Pancreas (tissue), 10 donors: ENCODE measurements around the gene MT1HL1. TPM values are rescaled to one million over a fixed set of nuclear protein-coding genes. Genes with fewer than 3 reads are reported as not detected.
A peak's percentile ranks its signal among the peaks of the same experiment; 100 is the strongest.

Experiments
- ATAC-seq, 4 donors: fragments of 200-7000 bp; cut with Tn5 transposase; one replicate each; pipeline versions ENCODE4 v1.8.0 to v1.9.1; 2020; ENCODE audit warnings: mild to moderate bottlenecking in 4 of 4, moderate library complexity in 4 of 4
- DNase-seq, 6 donors: peaks; one replicate each; pipeline ENCODE4 v3.0.0-alpha.2; 2020
- FAIRE-seq: peaks from 2 replicates; lab custom pipeline; 2012; peaks lifted over from hg19 to GRCh38; lab: Jason Lieb, UNC
- H3K27ac ChIP-seq, 4 donors: fragments of 200-600 bp; sonication (generic); 1 replicate in 3 of 4; 2 replicates in 1 of 4; pipeline versions ENCODE4 v1.5.0 to v1.8.0; 2020
- H3K27me3 ChIP-seq, 4 donors: fragments of 200-600 bp; one replicate each; pipeline ENCODE4 v1.8.0; 2021
- H3K36me3 ChIP-seq, 3 donors: fragments of 200-600 bp; sonication (generic) in 1 of 3; one replicate each; pipeline versions ENCODE4 v1.5.0 to v1.8.0; 2020 to 2021
- H3K4me1 ChIP-seq, 3 donors: fragments of 200-600 bp; one replicate each; pipeline ENCODE4 v1.8.0; 2021
- H3K4me3 ChIP-seq, 4 donors: fragments of 200-600 bp; sonication (generic) in 2 of 4; one replicate each; pipeline versions ENCODE4 v1.5.0 to v1.8.0; 2020 to 2021
- H3K9me3 ChIP-seq, 4 donors: fragments of 200-600 bp; one replicate each; pipeline ENCODE4 v1.8.0; 2021
- WGBS, 2 donors: extraction: QIAGEN DNeasy Blood & Tissue Kit; methylation state at CpG; one replicate each; pipeline ENCODE4 v1.1.7; 2013; 5-methylcytosine and 5-hydroxymethylcytosine counted together
- intact Hi-C, 3 donors: fragments of 100-400 bp; cut with DNase I; formaldehyde crosslinking; loops; one replicate each; pipeline versions ENCODE4 v1.11.1 to v1.14.2; 2022
- polyA plus RNA-seq, 2 donors: library from polyadenylated mRNA; stranded (reverse); fragments of 200-250 nt; gene quantifications; one replicate each; pipeline ENCODE4 v1.2.3, GENCODE V29; 2013
- total RNA-seq, 6 donors: library from RNA; stranded (reverse); fragmentation: NEBNext Ultra II Directional in 4 of 6; extraction: Animal tissue kit (Norgen Biotek cat#: 25700) in 4 of 6; gene quantifications; one replicate each; pipeline versions ENCODE4 v1.2.1 to v1.2.4, GENCODE V29; 2021 to 2023
- TF ChIP-seq, protein P1 (sequence below), 4 donors: fragments of 200-600 bp; sonication (generic) in 3 of 4; IDR thresholded peaks; one replicate each; pipeline versions ENCODE4 v1.5.0 to v1.8.0; 2021; ENCODE audit warnings: antibody characterized with exemption in 4 of 4
- donor health status: healthy with polysubstance abuse.
- donor health status: DM: no; HTN: no; CAD: no; lungs with moderate emphysema.
- donor health status: DM: no; HTN: no; CAD: no.
- donor health status: control.
- donor health status: control.
- donor health status: Bipolar disorder and iron deficiency.
- donor health status: DM: yes; HTN: yes; CAD: no.
- donor health status: DM: no; HTN: no; CAD: no.
- donor health status: DM: no; HTN: no; CAD: no.
- donor health status: DM: yes; HTN: yes; CAD: no.

The MT1HL1 gene
- total and polyA plus RNA-seq, 8 donors, result not detected

DNA sequence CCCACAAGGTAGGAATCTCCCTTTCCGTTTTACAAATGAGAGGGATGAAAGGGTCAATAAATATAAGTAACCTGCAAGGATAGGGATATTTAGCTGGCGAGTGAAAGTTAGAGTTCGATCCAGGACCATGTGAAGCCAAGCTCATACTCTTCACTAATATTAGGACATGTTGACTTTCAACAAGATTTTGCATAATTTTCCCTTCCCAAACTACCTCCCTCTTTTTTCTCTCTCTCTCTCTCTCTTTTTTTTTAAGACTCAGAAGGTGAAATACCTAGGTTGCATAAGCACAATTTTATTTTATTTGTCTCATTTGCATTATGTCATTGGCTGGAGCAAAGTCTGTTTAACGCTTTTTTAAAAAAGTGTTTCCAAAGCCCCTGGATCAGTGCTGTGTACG lies 8.1 kb upstream of the MT1HL1 start:
- H3K36me3 ChIP-seq, result no peaks in the 10 kb centered on the region
- ATAC-seq, result no peak
- WGBS, 2 donors, result 68 to 75% methylated on average over 5 of the region's 5 CpGs
- peaks cover 0 to 6% (median 4%) of the 10 kb centered on the region in 3 donors for H3K4me1 ChIP-seq
- peak overlapping the region; percentile 33 to 73 (median 52) for H3K27ac ChIP-seq
- intact Hi-C loops, result no loop called here
- TF ChIP-seq, protein P1, sequence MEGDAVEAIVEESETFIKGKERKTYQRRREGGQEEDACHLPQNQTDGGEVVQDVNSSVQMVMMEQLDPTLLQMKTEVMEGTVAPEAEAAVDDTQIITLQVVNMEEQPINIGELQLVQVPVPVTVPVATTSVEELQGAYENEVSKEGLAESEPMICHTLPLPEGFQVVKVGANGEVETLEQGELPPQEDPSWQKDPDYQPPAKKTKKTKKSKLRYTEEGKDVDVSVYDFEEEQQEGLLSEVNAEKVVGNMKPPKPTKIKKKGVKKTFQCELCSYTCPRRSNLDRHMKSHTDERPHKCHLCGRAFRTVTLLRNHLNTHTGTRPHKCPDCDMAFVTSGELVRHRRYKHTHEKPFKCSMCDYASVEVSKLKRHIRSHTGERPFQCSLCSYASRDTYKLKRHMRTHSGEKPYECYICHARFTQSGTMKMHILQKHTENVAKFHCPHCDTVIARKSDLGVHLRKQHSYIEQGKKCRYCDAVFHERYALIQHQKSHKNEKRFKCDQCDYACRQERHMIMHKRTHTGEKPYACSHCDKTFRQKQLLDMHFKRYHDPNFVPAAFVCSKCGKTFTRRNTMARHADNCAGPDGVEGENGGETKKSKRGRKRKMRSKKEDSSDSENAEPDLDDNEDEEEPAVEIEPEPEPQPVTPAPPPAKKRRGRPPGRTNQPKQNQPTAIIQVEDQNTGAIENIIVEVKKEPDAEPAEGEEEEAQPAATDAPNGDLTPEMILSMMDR (IDR thresholded peaks at IDR 0.05), result no peak
- no peaks in the 10 kb centered on the region for H3K27me3 ChIP-seq
- DNase-seq, result no peak
- no peaks in the 10 kb centered on the region for H3K9me3 ChIP-seq
- no peak for FAIRE-seq
- H3K4me3 ChIP-seq, result peak overlapping the region in 1 of 4 donors; percentile 11

DNA sequence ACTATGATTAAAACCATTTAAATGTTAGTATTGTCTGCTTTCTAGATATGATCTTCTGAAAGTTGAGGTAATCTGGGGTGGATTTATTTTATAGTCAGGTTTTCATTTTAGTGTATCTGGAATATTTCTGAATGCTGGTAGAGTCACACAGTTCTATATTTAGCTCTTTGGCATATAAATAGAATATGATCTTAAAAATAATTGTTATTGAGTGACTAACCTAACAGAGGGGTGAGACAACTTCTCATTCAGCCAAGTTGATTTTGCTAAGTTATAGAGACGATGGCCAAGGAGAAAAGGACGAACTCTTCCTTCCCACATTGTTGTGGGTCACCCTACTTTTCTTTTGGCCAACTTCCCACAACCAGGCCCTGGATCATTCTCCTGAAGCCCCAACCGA lies 7.2 kb upstream of the MT1HL1 start:
- 79 to 88% methylated on average over 3 of the region's 3 CpGs for WGBS, 2 donors
- Histone ChIP-seq H3K36me3 (no peaks in the 10 kb centered on the region), H3K9me3 (no peaks in the 10 kb centered on the region), H3K27ac (no peak overlapping the region), H3K4me1 (peaks cover 0 to 6% (median 4%) of the 10 kb centered on the region in 3 donors), H3K27me3 (no peaks in the 10 kb centered on the region), H3K4me3 (no peak overlapping the region)
- intact Hi-C loops, result no loop called here
- TF ChIP-seq, protein P1 (IDR thresholded peaks at IDR 0.05), result no peak
- DNase-seq (no peak), FAIRE-seq (peak; percentile 51), ATAC-seq (no peak)

DNA sequence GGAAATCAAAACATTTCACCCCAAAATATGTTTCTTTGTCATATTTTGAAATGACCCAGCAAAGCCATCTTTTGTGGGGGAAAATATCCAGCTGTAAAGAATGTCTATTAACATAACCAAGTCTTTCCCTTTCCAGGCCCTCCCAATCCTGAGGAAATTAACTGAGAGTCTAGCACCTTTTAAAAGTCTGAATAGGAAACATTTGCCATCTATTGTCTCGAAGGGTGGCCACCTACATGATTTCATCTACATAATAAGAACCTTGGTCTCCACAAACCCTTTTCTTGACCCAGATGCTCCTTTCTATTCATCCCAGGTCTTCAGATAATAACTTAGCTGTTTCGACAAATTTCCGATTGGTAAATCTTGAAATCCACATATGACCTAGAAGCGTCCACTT lies 5.4 kb upstream of the MT1HL1 start:
- TF ChIP-seq, protein P1 (IDR thresholded peaks at IDR 0.05), result no peak
- H3K27ac ChIP-seq, result no peak overlapping the region
- ATAC-seq (no peak), FAIRE-seq (no peak), DNase-seq (no peak)
- WGBS, 2 donors, result 93 to 96% methylated on average over 4 of the region's 4 CpGs
- H3K9me3 ChIP-seq, result no peaks in the 10 kb centered on the region
- intact Hi-C loops, result no loop called here
- no peak overlapping the region for H3K4me3 ChIP-seq
- H3K4me1 ChIP-seq, result peaks cover 0 to 6% (median 4%) of the 10 kb centered on the region in 3 donors
- no peaks in the 10 kb centered on the region for H3K27me3 ChIP-seq
- no peaks in the 10 kb centered on the region for H3K36me3 ChIP-seq

DNA sequence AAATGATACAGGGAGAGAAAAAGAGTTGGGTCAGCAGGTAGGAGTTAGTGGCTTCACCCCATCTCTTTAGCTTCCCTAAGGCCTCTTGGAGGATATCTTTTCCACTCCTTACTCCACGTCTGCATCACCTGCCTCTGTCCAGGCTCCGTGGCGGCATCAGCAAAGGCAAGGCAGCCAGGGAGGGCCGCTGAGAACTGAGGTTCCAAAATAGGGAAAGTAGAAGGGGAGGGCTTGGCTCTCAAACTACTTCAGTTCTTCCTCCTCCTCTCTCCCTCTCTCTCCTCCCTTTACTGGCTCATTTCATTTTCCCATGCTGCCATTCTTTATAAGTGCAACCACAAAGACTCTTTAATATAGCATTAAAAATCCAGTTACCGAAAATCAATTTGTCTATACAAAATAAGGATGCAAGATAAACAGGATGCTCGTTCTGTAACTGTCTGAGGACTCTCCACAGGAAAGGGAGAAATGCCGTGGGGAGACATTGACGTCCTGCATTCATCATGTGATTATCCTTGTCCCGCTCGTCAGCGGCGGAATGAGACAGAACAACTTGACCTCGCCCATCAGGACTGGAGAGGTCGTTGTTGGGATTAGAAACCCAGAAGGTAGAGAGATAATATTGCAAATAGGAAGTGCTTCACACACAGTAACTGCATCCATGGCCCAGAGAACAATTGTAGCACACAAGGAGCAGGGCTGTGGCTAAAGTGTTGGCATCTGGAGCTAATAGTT lies 3.1 kb upstream of the MT1HL1 start:
- WGBS, 2 donors, result 71 to 76% methylated on average over 14 of the region's 14 CpGs
- Histone ChIP-seq H3K27me3 (no peaks in the 10 kb centered on the region), H3K4me1 (no peaks in the 10 kb centered on the region), H3K27ac (no peak overlapping the region), H3K36me3 (no peaks in the 10 kb centered on the region), H3K9me3 (no peaks in the 10 kb centered on the region), H3K4me3 (no peak overlapping the region)
- intact Hi-C loops, result no loop called here
- DNase-seq (no peak), FAIRE-seq (no peak), ATAC-seq (no peak)
- TF ChIP-seq, protein P1 (IDR thresholded peaks at IDR 0.05), result no peak

DNA sequence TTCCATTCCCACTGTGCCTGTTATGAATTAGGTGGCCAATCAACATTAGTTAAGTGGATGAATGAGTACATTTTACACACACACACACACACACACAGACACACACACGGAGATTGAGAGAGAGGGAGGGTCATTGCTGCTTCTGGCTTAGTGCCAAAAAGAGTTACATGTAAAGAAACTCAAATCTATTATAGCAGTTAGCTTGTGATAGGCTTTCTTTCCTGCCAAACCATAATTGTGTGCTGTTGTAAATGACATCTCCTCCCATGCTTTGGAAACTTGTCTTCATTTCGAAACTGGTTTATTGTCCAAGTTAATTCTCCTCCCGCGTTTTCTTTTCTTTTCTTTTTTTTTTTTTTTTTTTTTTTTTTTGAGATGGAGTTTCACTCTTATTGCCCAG lies 1.4 kb upstream of the MT1HL1 start:
- no peaks in the 10 kb centered on the region for H3K4me1 ChIP-seq
- H3K27me3 ChIP-seq, result no peaks in the 10 kb centered on the region
- TF ChIP-seq, protein P1 (IDR thresholded peaks at IDR 0.05), result no peak
- DNase-seq (no peak), ATAC-seq (no peak), FAIRE-seq (no peak)
- no peak overlapping the region for H3K4me3 ChIP-seq
- intact Hi-C loops, result no loop called here
- WGBS, 2 donors, result 59 to 63% methylated on average over 4 of the region's 4 CpGs
- H3K9me3 ChIP-seq, result no peaks in the 10 kb centered on the region
- H3K36me3 ChIP-seq, result no peaks in the 10 kb centered on the region
- H3K27ac ChIP-seq, result no peak overlapping the region
